ENCODE data around the gene MAP3K5. TPM values are rescaled to one million over a fixed set of nuclear protein-coding genes. Genes with fewer than 3 reads are reported as not detected.

The MAP3K5 gene
- total RNA-seq, 1 donor from 2014 or later = 1.7 TPM

- Histone ChIP-seq H3K79me2 (ENCODE audit: insufficient read depth, low read length) (peaks cover 65% of the 10 kb centered on the region), H3K27ac (ENCODE audit: low read depth, low read length) (peak overlapping the region; percentile 71), H3K27me3 (ENCODE audit: insufficient read depth, low read length) (no peaks in the 10 kb centered on the region), H3K9ac (ENCODE audit: low read length) (peak overlapping the region; percentile 23), H3K36me3 (ENCODE audit: insufficient read depth, low read length) (no peaks in the 10 kb centered on the region), H2AFZ (ENCODE audit: low read depth, low read length) (peak overlapping the region; percentile 1), H3K4me2 (ENCODE audit: low read length) (peak overlapping the region; percentile 80), H3K4me3 (ENCODE audit: insufficient read depth, low read depth, low read length) (peak overlapping the region; percentile 19), H4K20me1 (ENCODE audit: insufficient read depth, low read length) (no peaks in the 10 kb centered on the region), H3K9me3 (ENCODE audit: insufficient read depth, low read depth, low read length) (no peaks in the 10 kb centered on the region), H3K4me1 (ENCODE audit: insufficient read depth, low read length) (peaks cover 19% of the 10 kb centered on the region)
- DNase-seq (ENCODE audit: low read depth) (peak; percentile 94), FAIRE-seq (no peak)
- Mint-ChIP-seq H3K9me3 (ENCODE audit: unreplicated experiment) (no peaks in the 10 kb centered on the region), H3K27ac (ENCODE audit: unreplicated experiment) (peak overlapping the region; percentile 55), H3K4me3 (ENCODE audit: unreplicated experiment) (no peak overlapping the region), H3K4me1 (ENCODE audit: low read depth, unreplicated experiment) (peaks cover 21% of the 10 kb centered on the region), H3K27me3 (ENCODE audit: low read depth, unreplicated experiment) (peaks cover 2% of the 10 kb centered on the region), H3K36me3 (ENCODE audit: low read depth, unreplicated experiment) (no peaks in the 10 kb centered on the region)
- TF ChIP-seq EZH2 (IDR thresholded peaks at IDR 0.05; ENCODE audit: insufficient read depth, low read length) = no peak
- no peak for TF ChIP-seq CTCF (IDR thresholded peaks at IDR 0.05; ENCODE audit: insufficient read depth, low read depth, low read length)
These were observed 4.0 kb downstream of the MAP3K5 start for GRCh38 chr6:136788069-136788902.

DNA sequence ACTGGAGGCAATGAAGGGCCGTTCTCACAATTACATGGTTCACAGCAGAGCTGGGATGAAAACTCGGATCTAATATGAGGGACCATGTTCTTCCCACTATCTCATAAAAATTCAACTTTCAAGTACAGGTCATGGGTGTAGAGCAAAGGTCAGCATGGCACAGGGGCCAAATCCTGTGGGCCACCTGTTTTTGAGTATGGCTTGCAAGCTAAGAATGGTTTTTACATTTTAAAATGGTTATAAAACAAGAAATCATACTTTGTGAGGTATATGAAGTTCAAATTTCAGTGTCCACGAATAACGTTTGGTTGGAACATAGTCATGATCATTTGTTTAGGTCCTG is 4.6 kb downstream of the MAP3K5 start:
- peaks cover 24% of the 10 kb centered on the region for H3K4me1 Mint-ChIP-seq (ENCODE audit: low read depth, unreplicated experiment)
- FAIRE-seq (no peak), DNase-seq (ENCODE audit: low read depth) (no peak)
- H2AFZ ChIP-seq (ENCODE audit: low read depth, low read length) = no peak overlapping the region
- H3K27ac Mint-ChIP-seq (ENCODE audit: unreplicated experiment) = peak overlapping the region; percentile 8
- H3K27me3 Mint-ChIP-seq (ENCODE audit: low read depth, unreplicated experiment) = no peaks in the 10 kb centered on the region
- no peak overlapping the region for H3K4me3 Mint-ChIP-seq (ENCODE audit: unreplicated experiment)
- H3K36me3 ChIP-seq (ENCODE audit: insufficient read depth, low read length) = no peaks in the 10 kb centered on the region
- no peaks in the 10 kb centered on the region for H3K27me3 ChIP-seq (ENCODE audit: insufficient read depth, low read length)
- peak overlapping the region; percentile 19 for H3K4me3 ChIP-seq (ENCODE audit: insufficient read depth, low read depth, low read length)
- H3K4me1 ChIP-seq (ENCODE audit: insufficient read depth, low read length) = peaks cover 16% of the 10 kb centered on the region
- peaks cover 66% of the 10 kb centered on the region for H3K79me2 ChIP-seq (ENCODE audit: insufficient read depth, low read length)
- no peaks in the 10 kb centered on the region for H3K36me3 Mint-ChIP-seq (ENCODE audit: low read depth, unreplicated experiment)
- H4K20me1 ChIP-seq (ENCODE audit: insufficient read depth, low read length) = no peaks in the 10 kb centered on the region
- H3K9me3 ChIP-seq (ENCODE audit: insufficient read depth, low read depth, low read length) = no peaks in the 10 kb centered on the region
- no peak overlapping the region for H3K9ac ChIP-seq (ENCODE audit: low read length)
- peak overlapping the region; percentile 71 for H3K27ac ChIP-seq (ENCODE audit: low read depth, low read length)
- peak overlapping the region; percentile 80 for H3K4me2 ChIP-seq (ENCODE audit: low read length)
- TF ChIP-seq EZH2 (IDR thresholded peaks at IDR 0.05; ENCODE audit: insufficient read depth, low read length) (no peak), CTCF (IDR thresholded peaks at IDR 0.05; ENCODE audit: insufficient read depth, low read depth, low read length) (no peak)
- H3K9me3 Mint-ChIP-seq (ENCODE audit: unreplicated experiment) = no peaks in the 10 kb centered on the region

DNA sequence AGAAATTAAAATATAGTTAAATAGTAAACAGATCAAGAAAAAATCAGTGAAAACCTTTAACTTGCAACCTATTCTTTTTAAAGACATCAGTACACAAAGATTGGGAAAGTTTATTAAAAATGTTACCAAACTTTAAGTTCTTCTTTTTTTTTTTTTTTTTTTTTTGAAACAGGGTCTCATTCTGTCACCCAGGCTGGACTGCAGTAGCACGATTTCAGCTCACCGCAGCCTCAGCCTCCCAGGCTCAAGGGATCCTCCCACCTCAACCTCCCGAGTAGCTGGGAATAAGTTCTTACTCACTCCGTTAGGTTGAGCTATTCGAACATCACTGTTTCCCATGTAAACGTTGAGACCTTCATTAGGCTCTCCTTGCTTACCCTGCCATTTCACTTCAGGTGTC is 5.6 kb downstream of the MAP3K5 start:
- Histone ChIP-seq H3K27me3 (ENCODE audit: insufficient read depth, low read length) (no peaks in the 10 kb centered on the region), H3K9me3 (ENCODE audit: insufficient read depth, low read depth, low read length) (no peaks in the 10 kb centered on the region), H3K4me2 (ENCODE audit: low read length) (no peak overlapping the region), H3K27ac (ENCODE audit: low read depth, low read length) (no peak overlapping the region), H2AFZ (ENCODE audit: low read depth, low read length) (no peak overlapping the region), H3K9ac (ENCODE audit: low read length) (no peak overlapping the region), H3K4me3 (ENCODE audit: insufficient read depth, low read depth, low read length) (no peak overlapping the region), H3K4me1 (ENCODE audit: insufficient read depth, low read length) (peaks cover 23% of the 10 kb centered on the region), H4K20me1 (ENCODE audit: insufficient read depth, low read length) (no peaks in the 10 kb centered on the region), H3K36me3 (ENCODE audit: insufficient read depth, low read length) (no peaks in the 10 kb centered on the region), H3K79me2 (ENCODE audit: insufficient read depth, low read length) (peaks cover 72% of the 10 kb centered on the region)
- H3K36me3 Mint-ChIP-seq (ENCODE audit: low read depth, unreplicated experiment) = no peaks in the 10 kb centered on the region
- TF ChIP-seq EZH2 (IDR thresholded peaks at IDR 0.05; ENCODE audit: insufficient read depth, low read length) (no peak), CTCF (IDR thresholded peaks at IDR 0.05; ENCODE audit: insufficient read depth, low read depth, low read length) (no peak)
- FAIRE-seq = no peak
- no peaks in the 10 kb centered on the region for H3K27me3 Mint-ChIP-seq (ENCODE audit: low read depth, unreplicated experiment)
- H3K27ac Mint-ChIP-seq (ENCODE audit: unreplicated experiment) = no peak overlapping the region
- peaks cover 30% of the 10 kb centered on the region for H3K4me1 Mint-ChIP-seq (ENCODE audit: low read depth, unreplicated experiment)
- no peaks in the 10 kb centered on the region for H3K9me3 Mint-ChIP-seq (ENCODE audit: unreplicated experiment)
- H3K4me3 Mint-ChIP-seq (ENCODE audit: unreplicated experiment) = no peak overlapping the region
- DNase-seq (ENCODE audit: low read depth) = no peak
